Measurements from ENCODE around the gene KIAA0513. TPM values are rescaled to one million over a fixed set of nuclear protein-coding genes. Genes with fewer than 3 reads are reported as not detected.

Gene KIAA0513
- total and polyA plus RNA-seq, 2 donors (not counting 3 experiments of a cell fraction or from before 2014, with no cell fraction given): 1.8 to 4.3 TPM

GRCh38 chr16:84985079-84986065 lies 42.2 kb upstream of the KIAA0513 start:
- Histone ChIP-seq H2AFZ (ENCODE audit: low read depth, low read length) (no peak overlapping the region), H3K4me3 (replicated peaks in 1 of 3; ENCODE audit: insufficient read depth in 1 of 3, low read depth in 1 of 3, low read length in 3 of 3) (no peak overlapping the region), H4K20me1 (replicated peaks; ENCODE audit: control insufficient read depth, extremely low read depth, insufficient read depth, low read length) (no peaks in the 10 kb centered on the region), H3K4me2 (ENCODE audit: insufficient read depth, low read length) (no peak overlapping the region), H3K9me1 (replicated peaks; ENCODE audit: control insufficient read depth, extremely low read depth, insufficient read depth, low read length) (no peaks in the 10 kb centered on the region), H3K9me3 (replicated peaks; ENCODE audit: control insufficient read depth, insufficient read depth, low read length) (no peaks in the 10 kb centered on the region), H3K27ac (ENCODE audit: insufficient read depth, low read depth, low read length) (no peak overlapping the region), H3K36me3 (ENCODE audit: control insufficient read depth in 2 of 2, extremely low read depth in 1 of 2, insufficient read depth in 2 of 2, low read length in 2 of 2) (peaks cover 10 to 31% of the 10 kb centered on the region in 2 experiments), H3K27me3 (ENCODE audit: control insufficient read depth in 2 of 2, insufficient read depth in 2 of 2, low read length in 2 of 2) (no peaks in the 10 kb centered on the region), H3K4me1 (ENCODE audit: control insufficient read depth, extremely low read depth, insufficient read depth, low read length) (no peaks in the 10 kb centered on the region), H3K79me2 (ENCODE audit: control insufficient read depth, insufficient read depth, low read length) (peaks cover 3% of the 10 kb centered on the region), H3K9ac (replicated peaks; ENCODE audit: extremely low read depth, insufficient read depth, low read length) (no peak overlapping the region)
- POLR2A ChIA-PET: interaction anchor here (0.6 kb wide), 1 partner anchor 10 kb away, joined by 6 read pairs; no protein-coding TSS in a partner anchor
- TF ChIP-seq EZH2 (IDR thresholded peaks at IDR 0.05; ENCODE audit: borderline replicate concordance, low read depth, low read length, severe bottlenecking): no peak
- TF ChIP-seq MAX (IDR thresholded peaks at IDR 0.05; ENCODE audit: insufficient read depth, insufficient read length): no peak
- no peak for TF ChIP-seq FOS (IDR thresholded peaks at IDR 0.05; ENCODE audit: borderline replicate concordance, insufficient read depth, low read length)
- TF ChIP-seq GATA2 (IDR thresholded peaks at IDR 0.05; ENCODE audit: insufficient read depth, insufficient read length, low read depth, low read length): no peak
- intact Hi-C loops (cut with micrococcal nuclease): no loop called here
- no TSS peak for BruUV-seq (replicated peaks)
- DNase-seq (ENCODE audit: low read depth, low spot score) (no peak), FAIRE-seq (no peak)
- CTCF ChIA-PET: interaction anchor here (0.7 to 1.4 kb wide), 3 partner anchors 11 to 101 kb away, joined by 3 to 5 read pairs (median 3); no protein-coding TSS in a partner anchor
- dilution Hi-C loops (cut with MboI; ENCODE audit: extremely low pct_ligation_motif_present, low sequenced_read_pairs): no loop called here

- no TSS peak for BruUV-seq (replicated peaks)
- intact Hi-C loops (cut with micrococcal nuclease): no loop called here
- FAIRE-seq: no peak
- POLR2A ChIA-PET: interaction anchor here (0.6 kb wide), 1 partner anchor 9 kb away, joined by 6 read pairs; no protein-coding TSS in a partner anchor
- Histone ChIP-seq H2AFZ (ENCODE audit: low read depth, low read length) (no peak overlapping the region), H3K79me2 (ENCODE audit: control insufficient read depth, insufficient read depth, low read length) (peaks cover 3% of the 10 kb centered on the region), H3K9me1 (replicated peaks; ENCODE audit: control insufficient read depth, extremely low read depth, insufficient read depth, low read length) (no peaks in the 10 kb centered on the region), H3K9ac (replicated peaks; ENCODE audit: extremely low read depth, insufficient read depth, low read length) (no peak overlapping the region), H3K4me3 (replicated peaks in 1 of 3; ENCODE audit: insufficient read depth in 1 of 3, low read depth in 1 of 3, low read length in 3 of 3) (no peak overlapping the region), H3K4me2 (ENCODE audit: insufficient read depth, low read length) (no peak overlapping the region), H3K27me3 (ENCODE audit: control insufficient read depth in 2 of 2, insufficient read depth in 2 of 2, low read length in 2 of 2) (no peaks in the 10 kb centered on the region), H4K20me1 (replicated peaks; ENCODE audit: control insufficient read depth, extremely low read depth, insufficient read depth, low read length) (no peaks in the 10 kb centered on the region), H3K27ac (ENCODE audit: insufficient read depth, low read depth, low read length) (no peak overlapping the region), H3K4me1 (ENCODE audit: control insufficient read depth, extremely low read depth, insufficient read depth, low read length) (no peaks in the 10 kb centered on the region), H3K36me3 (ENCODE audit: control insufficient read depth in 2 of 2, extremely low read depth in 1 of 2, insufficient read depth in 2 of 2, low read length in 2 of 2) (peaks cover 6 to 30% of the 10 kb centered on the region in 2 experiments), H3K9me3 (replicated peaks; ENCODE audit: control insufficient read depth, insufficient read depth, low read length) (no peaks in the 10 kb centered on the region)
- DNase-seq (ENCODE audit: low read depth, low spot score): no peak
- no peak for TF ChIP-seq POLR2A (IDR thresholded peaks at IDR 0.05; ENCODE audit: low read depth, low read length)
- no peak for TF ChIP-seq FOS (IDR thresholded peaks at IDR 0.05; ENCODE audit: borderline replicate concordance, insufficient read depth, low read length)
- no peak for TF ChIP-seq MYC (IDR thresholded peaks at IDR 0.05; ENCODE audit: low read depth, low read length)
- TF ChIP-seq POLR2AphosphoS5 (IDR thresholded peaks at IDR 0.05; ENCODE audit: insufficient read depth, low read depth, low read length): no peak
- TF ChIP-seq MAX (IDR thresholded peaks at IDR 0.05; ENCODE audit: insufficient read depth, insufficient read length): no peak
- no peak for TF ChIP-seq EZH2 (IDR thresholded peaks at IDR 0.05; ENCODE audit: borderline replicate concordance, low read depth, low read length, severe bottlenecking)
- dilution Hi-C loops (cut with MboI; ENCODE audit: extremely low pct_ligation_motif_present, low sequenced_read_pairs): no loop called here
- CTCF ChIA-PET: interaction anchor here (0.7 to 1.4 kb wide), 3 partner anchors 12 to 100 kb away, joined by 3 to 5 read pairs (median 3); no protein-coding TSS in a partner anchor
Observed at GRCh38 chr16:84986102-84986501, 41.5 kb upstream of the KIAA0513 start.

Data from endothelial cell of umbilical vein (primary cell).